T-helper 1 cell (primary cell): ENCODE measurements around the gene PIK3R1.
"Not testable (repeated sequence)": the region's sequence is repeated elsewhere in the genome, so short reads cannot be mapped to it uniquely, and the experiment has no call there.

Experiments
- DNase-seq, 5 donors: peaks; one replicate each; pipeline ENCODE4 v3.0.0-alpha.2; 2012 to 2020

PIK3R1 gene

DNA sequence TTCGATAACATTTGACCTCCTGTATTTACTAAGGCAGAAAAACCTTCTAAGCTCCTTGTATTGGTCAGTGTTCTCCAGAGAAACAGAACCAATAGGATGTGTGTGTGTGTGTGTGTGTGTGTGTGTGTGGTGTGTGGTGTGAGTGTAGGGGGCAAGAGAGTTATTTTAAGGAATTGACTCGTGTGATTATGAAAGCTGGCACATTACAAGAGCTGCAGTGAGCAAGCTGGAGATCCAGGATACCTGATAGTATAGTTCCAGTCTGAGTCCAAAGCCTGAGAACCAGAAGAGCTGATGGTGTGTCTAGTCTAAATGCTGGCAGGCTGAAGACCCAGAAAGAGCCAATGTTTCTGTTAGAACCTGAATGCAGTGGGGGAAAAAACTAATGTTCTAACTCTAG, 21.2 kb upstream of the PIK3R1 start:
- no peak for DNase-seq

DNA sequence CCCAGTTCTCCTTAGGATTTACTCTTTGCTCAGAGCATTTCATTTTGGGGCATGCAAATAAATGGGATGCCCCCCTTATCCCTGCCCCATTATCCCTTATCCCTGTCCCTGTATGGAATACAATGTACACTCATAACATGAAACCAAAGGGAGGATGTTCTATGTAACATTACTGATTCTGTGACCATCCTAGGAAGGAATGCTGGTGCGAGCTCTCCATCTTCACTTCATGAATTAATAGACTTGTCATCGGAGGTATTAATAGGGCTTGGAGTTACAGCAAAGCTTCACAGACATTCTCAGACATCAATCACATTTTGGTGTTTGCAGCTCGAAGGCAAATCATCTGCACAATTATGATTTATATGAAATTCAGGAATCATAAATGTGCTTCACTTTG, 20.4 kb upstream of the PIK3R1 start:
- no peak for DNase-seq

- no peak for DNase-seq
Measured at GRCh38 chr5:68196876-68197275, 18.7 kb upstream of the PIK3R1 start.

GRCh38 chr5:68200288-68200687, 15.3 kb upstream of the PIK3R1 start:
- DNase-seq = no peak

- DNase-seq = not testable (repeated sequence)
Measured at GRCh38 chr5:68210654-68211053, 4.9 kb upstream of the PIK3R1 start.

DNA sequence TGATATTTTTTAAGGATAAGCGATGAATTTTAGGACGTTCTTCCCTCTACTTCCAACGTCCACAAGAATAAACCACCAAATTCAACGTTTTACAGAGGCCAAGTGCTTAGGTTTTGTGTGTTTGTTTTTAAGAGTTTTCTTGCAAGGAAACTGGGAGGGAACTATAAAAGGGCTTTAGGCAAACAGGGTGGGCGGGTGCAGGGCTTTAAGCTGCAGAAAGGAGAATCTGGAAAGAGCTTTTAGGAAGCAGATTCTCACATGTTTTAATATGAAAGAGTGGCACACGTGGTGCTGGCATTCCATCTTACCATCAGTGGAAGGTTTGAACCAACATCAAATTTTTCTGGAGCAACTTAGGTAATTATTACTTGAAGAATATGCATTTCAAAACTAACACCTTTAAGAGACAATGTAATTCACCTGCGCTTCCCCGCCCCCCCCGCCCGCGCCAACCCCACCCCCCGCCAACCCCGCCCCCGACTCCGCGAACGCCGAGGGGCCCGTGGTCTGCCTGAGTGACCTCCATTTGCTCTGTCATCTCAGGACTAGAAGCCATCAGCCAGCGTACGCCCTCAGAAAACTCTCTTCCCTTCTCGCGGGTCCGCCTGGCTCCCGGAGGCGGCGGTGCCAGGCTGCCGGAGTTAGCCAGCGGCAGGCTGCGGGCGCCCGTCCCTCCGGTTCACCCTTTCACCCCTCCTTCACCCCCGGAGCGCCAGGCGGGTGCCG, 911 bp upstream of the PIK3R1 start:
- DNase-seq = no peak

DNA sequence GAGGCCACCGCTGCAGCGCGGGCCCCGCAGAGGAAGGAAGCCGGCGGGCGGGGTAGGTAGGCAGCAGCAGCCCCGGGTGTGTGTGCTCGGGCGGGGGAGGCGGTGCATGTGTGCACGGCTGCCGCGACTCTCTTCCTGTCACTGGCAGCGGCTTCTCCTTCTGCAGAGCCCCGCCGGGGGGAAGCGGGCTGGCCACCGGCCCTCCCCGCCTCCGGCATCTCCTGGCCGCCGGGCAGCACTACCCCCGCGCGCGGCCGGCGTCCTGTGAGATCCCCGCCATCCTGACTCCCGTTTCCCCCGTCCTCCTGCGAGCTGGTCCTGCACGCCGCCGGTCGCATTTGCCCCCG, 315 bp downstream of the PIK3R1 start:
- DNase-seq = peak in 1 of 5 donors; percentile 83

- peak; percentile 20 to 68 (median 39) for DNase-seq
Measured at GRCh38 chr5:68216245-68217046, 890 bp downstream of the PIK3R1 start.

GRCh38 chr5:68217047-68217355, 1.4 kb downstream of the PIK3R1 start:
- peak in 1 of 5 donors; percentile 6 for DNase-seq

GRCh38 chr5:68217528-68217927, 2.0 kb downstream of the PIK3R1 start:
- DNase-seq = no peak

DNA sequence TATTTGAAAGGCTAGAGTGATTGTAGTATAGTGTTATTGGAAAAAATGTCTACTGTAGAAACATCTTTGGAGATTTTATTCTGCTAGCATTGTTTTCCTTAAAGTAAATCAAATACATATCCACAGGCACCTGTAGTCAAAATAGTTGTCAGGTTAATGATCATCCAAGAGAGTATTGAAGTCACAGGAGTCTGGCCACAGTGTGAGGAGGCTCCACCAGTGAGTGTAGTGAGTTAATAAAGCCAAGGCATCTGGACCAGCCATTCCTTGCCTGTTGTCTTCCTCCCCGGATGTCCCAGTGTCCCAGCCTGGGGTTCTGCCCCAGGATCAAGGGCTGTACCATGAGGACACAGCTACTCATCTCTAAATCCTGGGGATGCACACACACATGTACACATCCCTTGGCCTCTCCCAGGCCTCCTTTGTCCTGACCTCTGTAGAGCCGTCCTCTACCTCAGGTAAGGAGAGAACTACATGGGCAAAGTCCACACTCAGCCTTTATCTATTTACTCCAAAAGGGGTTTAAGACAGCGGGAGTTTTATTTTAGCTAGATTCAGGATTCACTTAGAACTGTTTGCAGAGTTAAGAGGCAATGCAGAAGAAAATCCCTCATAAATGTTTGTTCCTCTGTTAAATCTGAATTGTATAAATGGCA, 3.7 kb downstream of the PIK3R1 start:
- no peak for DNase-seq

DNA sequence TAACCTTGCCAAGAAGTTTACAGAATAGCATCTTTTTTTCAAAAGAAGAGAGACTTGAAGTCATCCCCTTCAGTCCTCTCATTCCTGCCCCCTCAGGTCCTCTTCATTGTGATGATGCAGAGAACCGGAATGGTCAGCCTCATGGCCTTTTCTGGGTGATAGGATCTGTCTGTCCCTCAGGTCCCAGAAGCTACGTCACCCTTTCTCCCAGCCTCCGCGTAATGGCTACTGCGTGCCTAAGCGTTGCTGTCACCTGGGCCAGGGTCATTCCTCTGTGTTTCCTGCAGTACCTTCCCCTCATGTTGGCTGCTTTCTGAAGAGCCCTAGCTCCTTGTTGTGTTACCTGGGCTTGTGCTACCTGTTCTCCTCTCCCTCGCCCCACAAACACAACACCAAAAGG, 4.7 kb downstream of the PIK3R1 start:
- no peak for DNase-seq

GRCh38 chr5:68220914-68221313, 5.4 kb downstream of the PIK3R1 start:
- no peak for DNase-seq

DNA sequence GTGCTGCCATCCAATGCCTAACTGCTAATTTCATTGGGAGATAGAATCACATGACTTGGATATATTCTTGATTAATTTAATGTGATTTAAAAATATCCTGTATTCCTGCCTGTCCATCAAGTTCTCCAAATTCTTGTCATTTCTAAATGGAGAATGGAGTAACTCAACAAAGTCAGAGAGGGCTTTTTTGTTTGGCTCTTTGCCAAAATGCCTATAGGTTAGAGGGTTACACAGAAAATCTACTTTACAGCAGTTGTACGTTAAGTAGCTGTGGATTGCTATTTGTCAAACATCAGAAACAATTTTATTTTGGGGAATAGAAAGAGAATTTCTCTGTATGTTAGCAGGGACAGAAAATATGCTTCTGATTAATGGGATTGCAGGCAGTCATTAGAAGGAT, 5.9 kb downstream of the PIK3R1 start:
- no peak for DNase-seq

GRCh38 chr5:68222310-68222709, 6.8 kb downstream of the PIK3R1 start:
- no peak for DNase-seq

GRCh38 chr5:68222824-68223354, 7.3 kb downstream of the PIK3R1 start:
- DNase-seq = no peak

DNA sequence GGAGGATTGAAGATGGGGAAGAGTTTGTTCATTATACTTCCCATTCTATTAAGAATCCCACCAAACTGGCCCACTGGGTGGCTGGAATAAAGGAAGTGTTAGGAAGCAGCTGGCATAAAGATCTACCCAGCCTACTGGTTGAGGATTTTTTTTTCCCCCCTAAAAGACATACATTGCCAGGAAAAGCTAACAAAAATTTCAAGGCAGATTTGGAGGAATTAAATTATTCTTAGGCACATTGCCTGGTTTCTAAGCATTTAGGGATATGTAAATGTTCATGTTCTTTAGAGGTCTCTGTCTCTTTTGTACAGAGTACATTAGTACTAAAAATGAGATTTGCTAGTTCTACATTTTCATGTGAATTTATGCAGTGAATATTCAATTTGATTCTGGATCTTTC, 8.3 kb downstream of the PIK3R1 start:
- DNase-seq = no peak

- no peak for DNase-seq
Measured at GRCh38 chr5:68224509-68225187, 9.1 kb downstream of the PIK3R1 start.

- DNase-seq = no peak
Measured at GRCh38 chr5:68225188-68225910, 9.8 kb downstream of the PIK3R1 start.

DNA sequence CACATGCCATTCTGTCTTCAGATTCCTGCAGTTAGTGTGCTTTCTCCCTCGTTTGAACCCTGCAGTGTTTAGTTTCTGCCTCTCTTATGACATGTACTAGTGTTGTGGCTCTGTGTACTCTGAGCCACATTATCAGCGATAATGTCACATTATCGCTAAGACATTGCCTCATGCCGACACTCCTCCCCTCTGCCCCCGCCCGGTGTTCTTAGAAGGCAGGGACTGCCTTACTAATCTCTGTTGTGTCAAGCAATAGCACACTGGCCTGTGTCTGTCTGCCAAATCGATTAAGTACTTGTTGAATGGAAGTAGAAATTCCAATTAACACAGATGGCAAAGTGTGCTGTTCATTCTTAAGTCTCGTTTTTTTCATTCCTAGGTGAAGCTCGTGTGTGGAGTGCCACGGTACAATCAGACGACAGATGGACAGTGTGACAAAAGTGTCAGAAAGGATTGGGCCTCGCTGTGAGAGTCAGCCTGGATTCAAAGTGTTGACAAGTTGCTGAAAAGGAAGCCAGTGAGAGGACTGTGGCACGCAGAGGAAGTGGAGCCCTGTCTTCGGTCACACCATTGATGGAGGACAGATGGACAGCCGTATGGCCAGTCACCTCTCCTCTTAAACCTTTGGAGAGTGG, 10.5 kb downstream of the PIK3R1 start:
- DNase-seq = no peak

- DNase-seq = no peak
Measured at GRCh38 chr5:68226546-68227073, 11.1 kb downstream of the PIK3R1 start.
